T-cell (primary cell): ENCODE data around the gene ADAMTS12. TPM values are rescaled to one million over a fixed set of nuclear protein-coding genes. Genes with fewer than 3 reads are reported as not detected.

Experiments used
- ATAC-seq, 4 experiments: fragments of 200-7000 bp in 3 of 4; fragments of 150-1000 bp in 1 of 4; cut with Tn5 transposase; replicated peaks in 1 of 4; 1 replicate in 3 of 4; 2 replicates in 1 of 4; pipeline ENCODE4 v1.10.0; 2021; ENCODE audit warnings: moderate library complexity in 3 of 4, mild to moderate bottlenecking in 2 of 4, moderate number of reproducible peaks in 1 of 4
- CTCF ChIA-PET, 2 donors: fragments of 300-600 bp; sonication (Branson Sonifier 250); formaldehyde crosslinking; loops; one replicate each; lab custom pipeline; 2022; ENCODE audit warnings: antibody characterized with exemption in 2 of 2; lab: Charles Lee
- POLR2A ChIA-PET, 2 donors: fragments of 300-600 bp; sonication (Branson Sonifier 250); formaldehyde crosslinking; loops; one replicate each; lab custom pipeline; 2022; ENCODE audit warnings: antibody characterized with exemption in 2 of 2; lab: Charles Lee
- DNase-seq, 35 experiments: peaks; one replicate each; pipeline versions ENCODE4 v3.0.0 to v3.0.0-alpha.2; 2013 to 2023
- H3K27ac ChIP-seq: one replicate; pipeline ENCODE4 v1.5.1; 2013; ENCODE audit warnings: low read length
- H3K27me3 ChIP-seq, 2 experiments: replicated peaks in 1 of 2; 1 replicate in 1 of 2; 2 replicates in 1 of 2; pipeline versions ENCODE4 v1.6.1 to v1.7.0; 2013; ENCODE audit warnings: low read length in 1 of 2, mixed read lengths in 1 of 2; ENCODE audit not compliant: control insufficient read depth in 2 of 2, insufficient read depth in 2 of 2; ENCODE audit errors: extremely low read depth in 1 of 2
- H3K36me3 ChIP-seq, 2 donors: 1 replicate in 1 of 2; 2 replicates in 1 of 2; pipeline versions ENCODE4 v1.6.1 to v1.7.0; 2013; ENCODE audit warnings: low read length in 1 of 2; ENCODE audit not compliant: control insufficient read depth in 2 of 2, insufficient read depth in 1 of 2; ENCODE audit errors: extremely low read depth in 1 of 2
- H3K4me1 ChIP-seq, 2 experiments: 1 replicate in 1 of 2; 2 replicates in 1 of 2; pipeline versions ENCODE4 v1.6.1 to v1.7.0; 2013; ENCODE audit warnings: low read length in 2 of 2, mixed read lengths in 1 of 2; ENCODE audit not compliant: insufficient read depth in 2 of 2, control insufficient read depth in 1 of 2; ENCODE audit errors: extremely low read depth in 1 of 2
- H3K4me3 ChIP-seq, 2 donors: 1 replicate in 1 of 2; 2 replicates in 1 of 2; pipeline versions ENCODE4 v1.5.1 to v1.7.0; 2013; ENCODE audit warnings: mild to moderate bottlenecking in 2 of 2, low read length in 1 of 2, moderate library complexity in 1 of 2; ENCODE audit not compliant: control insufficient read depth in 1 of 2; ENCODE audit errors: extremely low read depth in 1 of 2
- H3K9me3 ChIP-seq: 2 replicates; pipeline ENCODE4 v1.7.0; 2013
- H3K27ac Mint-ChIP-seq, 2 donors: one replicate each; pipeline ENCODE4 v1.8.0; 2020 to 2021; ENCODE audit warnings: mild to moderate bottlenecking in 2 of 2, mixed read lengths in 2 of 2
- H3K27me3 Mint-ChIP-seq, 2 donors: one replicate each; pipeline ENCODE4 v1.8.0; 2021 to 2022; ENCODE audit warnings: mixed read lengths in 2 of 2
- H3K36me3 Mint-ChIP-seq: one replicate; pipeline ENCODE4 v1.8.0; 2021; ENCODE audit warnings: mixed read lengths
- H3K4me1 Mint-ChIP-seq, 3 donors: one replicate each; pipeline ENCODE4 v1.8.0; 2020 to 2022; ENCODE audit warnings: mixed read lengths in 3 of 3, mild to moderate bottlenecking in 1 of 3
- H3K4me3 Mint-ChIP-seq, 3 donors: one replicate each; pipeline ENCODE4 v1.8.0; 2020 to 2022; ENCODE audit warnings: mild to moderate bottlenecking in 3 of 3, mixed read lengths in 3 of 3, moderate library complexity in 3 of 3
- H3K9me3 Mint-ChIP-seq, 3 donors: one replicate each; pipeline ENCODE4 v1.8.0; 2020 to 2022; ENCODE audit warnings: mixed read lengths in 3 of 3
- WGBS: methylation state at CpG from one replicate; pipeline ENCODE4 v1.1.5; 2013; ENCODE audit warnings: missing lambda C conversion rate; ENCODE audit not compliant: insufficient coverage; 5-methylcytosine and 5-hydroxymethylcytosine counted together
- total RNA-seq, 35 experiments: library from RNA in 6 of 35; stranded (reverse) in 6 of 35; fragments of 120-200 nt in 1 of 35; gene quantifications; one replicate each; pipeline versions ENCODE4 v1.2.1 to v1.2.4 and lab custom pipeline; 2013 to 2026

Gene ADAMTS12
- total RNA-seq, 5 donors from 2014 or later (not counting 1 experiment from before 2014, with no cell fraction given), result 0.03 TPM; not detected in 4

DNA sequence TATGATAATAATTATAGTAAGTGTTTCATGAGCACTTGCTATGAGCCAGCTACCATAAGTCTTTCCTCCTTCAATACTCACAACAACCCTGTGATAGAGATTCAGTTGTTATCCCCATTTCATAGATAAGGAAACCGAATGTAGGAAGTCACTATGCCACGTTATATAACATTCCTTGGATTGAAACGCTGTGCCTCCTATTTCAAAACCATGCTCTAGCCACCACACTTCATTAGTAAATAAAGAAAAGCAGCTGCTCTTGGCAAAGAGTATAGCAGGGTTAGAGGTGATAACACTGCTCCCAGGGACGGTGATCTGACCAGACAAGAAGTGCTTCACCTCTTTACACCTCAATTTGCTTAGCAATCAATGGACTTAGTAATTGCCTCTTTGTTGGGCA is 5.5 kb downstream of the ADAMTS12 start:
- ChIA-PET POLR2A (no interaction called here), CTCF (no interaction called here)
- Histone ChIP-seq H3K36me3 (no peaks in the 10 kb centered on the region), H3K4me3 (no peak overlapping the region), H3K4me1 (no peaks in the 10 kb centered on the region), H3K27me3 (peaks cover 0 to 15% of the 10 kb centered on the region in 2 experiments), H3K27ac (no peak overlapping the region), H3K9me3 (no peaks in the 10 kb centered on the region)
- Mint-ChIP-seq H3K36me3 (no peaks in the 10 kb centered on the region), H3K27me3 (peaks cover 15 to 25% of the 10 kb centered on the region in 2 donors), H3K27ac (no peak overlapping the region), H3K9me3 (no peaks in the 10 kb centered on the region), H3K4me3 (no peak overlapping the region), H3K4me1 (peaks cover under 1 to 4% (median 3%) of the 10 kb centered on the region in 3 donors)
- no peak for ATAC-seq
- 80% methylated on average over 2 of the region's 4 CpGs for WGBS
- DNase-seq, result no peak

DNA sequence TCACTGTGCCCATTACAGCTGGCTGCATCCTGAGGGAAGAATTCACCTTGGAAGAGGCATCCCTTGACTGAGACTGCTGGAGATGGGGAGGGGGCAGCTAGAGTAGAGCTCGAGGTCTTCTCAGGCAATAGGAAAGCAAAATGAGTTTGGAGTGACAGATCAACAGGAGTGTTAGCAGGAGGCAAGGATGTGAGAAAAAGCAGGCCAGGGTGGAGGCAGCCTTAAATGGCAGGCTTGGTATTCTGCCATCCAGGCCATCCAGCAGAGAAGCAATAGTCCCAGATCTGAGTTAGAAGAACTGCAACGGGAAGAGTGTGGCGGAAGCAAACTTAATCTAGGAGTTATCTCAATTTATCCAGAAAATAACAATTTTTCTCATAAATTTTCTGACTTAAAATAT is 6.1 kb downstream of the ADAMTS12 start:
- Histone ChIP-seq H3K9me3 (no peaks in the 10 kb centered on the region), H3K27ac (no peak overlapping the region), H3K36me3 (no peaks in the 10 kb centered on the region), H3K4me3 (no peak overlapping the region), H3K4me1 (no peaks in the 10 kb centered on the region), H3K27me3 (peaks cover 0 to 13% of the 10 kb centered on the region in 2 experiments)
- Mint-ChIP-seq H3K36me3 (no peaks in the 10 kb centered on the region), H3K4me3 (no peak overlapping the region), H3K27ac (no peak overlapping the region), H3K9me3 (no peaks in the 10 kb centered on the region), H3K4me1 (no peaks in the 10 kb centered on the region), H3K27me3 (peaks cover 9 to 19% of the 10 kb centered on the region in 2 donors)
- ATAC-seq, result no peak
- ChIA-PET POLR2A (no interaction called here), CTCF (no interaction called here)
- 25% methylated on average over 1 of the region's 3 CpGs for WGBS
- no peak for DNase-seq

GRCh38 chr5:33883482-33883881 is 8.3 kb downstream of the ADAMTS12 start:
- Histone ChIP-seq H3K27me3 (peaks cover 0 to 10% of the 10 kb centered on the region in 2 experiments), H3K36me3 (no peaks in the 10 kb centered on the region), H3K4me3 (no peak overlapping the region), H3K9me3 (no peaks in the 10 kb centered on the region), H3K27ac (no peak overlapping the region), H3K4me1 (no peaks in the 10 kb centered on the region)
- DNase-seq, result no peak
- POLR2A ChIA-PET, result no interaction called here
- H3K27ac Mint-ChIP-seq, result no peak overlapping the region
- WGBS, result no CpG with 5 or more reads among the region's 3 CpGs
- H3K9me3 Mint-ChIP-seq, result no peaks in the 10 kb centered on the region
- H3K4me1 Mint-ChIP-seq, result no peaks in the 10 kb centered on the region
- no peaks in the 10 kb centered on the region for H3K36me3 Mint-ChIP-seq
- no peak for ATAC-seq
- H3K4me3 Mint-ChIP-seq, result no peak overlapping the region
- H3K27me3 Mint-ChIP-seq, result peaks cover 2 to 6% of the 10 kb centered on the region in 2 donors
- CTCF ChIA-PET, result interaction anchor here in 1 of 2 donors (0.6 kb wide), 1 partner anchor 12 kb away, joined by 3 read pairs; no protein-coding TSS in a partner anchor

DNA sequence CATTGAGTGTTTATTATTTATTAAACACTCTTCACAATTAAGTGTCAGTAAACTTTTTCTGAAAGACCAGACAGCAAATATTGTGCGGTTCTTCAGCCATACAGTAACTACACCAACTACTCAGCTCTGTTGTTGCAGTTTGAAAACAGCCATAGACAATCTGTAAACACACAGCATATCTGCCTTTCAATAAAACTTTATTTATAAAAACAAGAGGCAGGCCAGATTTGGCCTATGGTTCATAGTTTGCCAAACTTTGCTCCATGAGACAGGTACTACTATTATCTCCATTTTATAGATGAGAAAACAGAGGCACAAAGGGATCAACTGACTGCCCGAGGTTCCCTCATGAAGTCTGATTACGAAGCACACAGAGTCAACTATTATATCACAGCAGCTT is 11.5 kb downstream of the ADAMTS12 start:
- Mint-ChIP-seq H3K4me3 (no peak overlapping the region), H3K4me1 (no peaks in the 10 kb centered on the region), H3K27ac (no peak overlapping the region), H3K36me3 (no peaks in the 10 kb centered on the region), H3K27me3 (peaks cover 4 to 5% of the 10 kb centered on the region in 2 donors), H3K9me3 (peaks cover 3 to 9% (median 3%) of the 10 kb centered on the region in 3 donors)
- H3K4me1 ChIP-seq, result no peaks in the 10 kb centered on the region
- no peak overlapping the region for H3K27ac ChIP-seq
- DNase-seq (no peak), ATAC-seq (no peak)
- H3K27me3 ChIP-seq, result peaks cover 0 to 8% of the 10 kb centered on the region in 2 experiments
- CTCF ChIA-PET, result no interaction called here
- POLR2A ChIA-PET, result no interaction called here
- no peaks in the 10 kb centered on the region for H3K9me3 ChIP-seq
- H3K4me3 ChIP-seq, result no peak overlapping the region
- 74% methylated on average over 3 of the region's 3 CpGs for WGBS
- no peaks in the 10 kb centered on the region for H3K36me3 ChIP-seq

DNA sequence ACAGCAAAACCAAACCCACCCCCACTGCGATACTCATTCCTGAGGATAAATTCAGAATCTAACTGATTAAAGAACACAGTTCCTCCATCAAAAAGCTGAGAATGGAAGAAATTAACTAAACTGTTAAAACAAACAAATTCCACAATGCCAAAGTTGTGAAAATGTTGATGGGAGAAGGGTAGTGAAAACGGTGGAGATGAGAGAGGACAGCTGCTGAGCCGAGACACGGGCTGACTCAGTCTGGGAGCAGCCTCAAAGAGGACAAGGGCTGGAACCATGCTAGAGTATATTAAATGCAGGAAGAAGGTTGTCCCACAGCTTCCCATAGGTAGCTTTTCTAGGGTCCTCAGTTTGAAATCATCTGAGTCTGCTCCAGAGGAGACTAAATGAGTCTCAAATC is 14.3 kb downstream of the ADAMTS12 start:
- POLR2A ChIA-PET, result no interaction called here
- DNase-seq (no peak), ATAC-seq (no peak)
- Mint-ChIP-seq H3K4me1 (no peaks in the 10 kb centered on the region), H3K36me3 (no peaks in the 10 kb centered on the region), H3K4me3 (no peak overlapping the region), H3K27me3 (peaks cover 0 to 1% of the 10 kb centered on the region in 2 donors), H3K27ac (no peak overlapping the region), H3K9me3 (peaks cover 3 to 15% (median 3%) of the 10 kb centered on the region in 3 donors)
- no peaks in the 10 kb centered on the region for H3K27me3 ChIP-seq
- no peak overlapping the region for H3K27ac ChIP-seq
- CTCF ChIA-PET, result interaction anchor here in 1 of 2 donors (1.4 kb wide), 1 partner anchor 10 kb away, joined by 3 read pairs; no protein-coding TSS in a partner anchor
- no peaks in the 10 kb centered on the region for H3K4me1 ChIP-seq
- H3K36me3 ChIP-seq, result no peaks in the 10 kb centered on the region
- no peak overlapping the region for H3K4me3 ChIP-seq
- H3K9me3 ChIP-seq, result no peaks in the 10 kb centered on the region
- WGBS, result 83% methylated on average over 2 of the region's 4 CpGs

DNA sequence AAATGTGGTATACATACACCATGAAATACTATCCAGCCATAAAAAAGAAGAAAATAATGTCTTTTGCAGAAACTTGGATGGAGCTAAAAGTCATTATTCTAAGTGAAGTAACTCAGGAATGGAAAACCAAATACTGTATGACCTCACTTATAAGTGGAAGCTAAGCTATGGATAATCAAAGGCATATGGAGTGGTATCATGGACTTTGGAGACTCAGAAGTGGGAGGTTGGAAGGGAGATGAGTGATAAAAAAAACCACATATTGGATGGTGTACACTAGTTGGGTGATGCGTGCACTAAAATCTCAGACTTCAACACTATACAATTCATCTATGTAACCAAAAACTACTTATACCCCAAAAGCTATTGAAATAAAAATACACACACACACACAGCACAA is 24.5 kb downstream of the ADAMTS12 start:
- peaks cover 7 to 38% (median 23%) of the 10 kb centered on the region in 3 donors for H3K9me3 Mint-ChIP-seq
- H3K27me3 Mint-ChIP-seq, result peaks cover 0 to 3% of the 10 kb centered on the region in 2 donors
- H3K36me3 Mint-ChIP-seq, result no peaks in the 10 kb centered on the region
- H3K4me3 Mint-ChIP-seq, result no peak overlapping the region
- no peak overlapping the region for H3K27ac ChIP-seq
- no peaks in the 10 kb centered on the region for H3K36me3 ChIP-seq
- H3K27ac Mint-ChIP-seq, result no peak overlapping the region
- H3K4me3 ChIP-seq, result no peak overlapping the region
- WGBS, result no CpG with 5 or more reads among the region's 1 CpG
- CTCF ChIA-PET, result no interaction called here
- peaks cover 0 to 1% (median 0%) of the 10 kb centered on the region in 3 donors for H3K4me1 Mint-ChIP-seq
- no peaks in the 10 kb centered on the region for H3K4me1 ChIP-seq
- ATAC-seq, result no peak
- DNase-seq, result no peak
- POLR2A ChIA-PET, result no interaction called here
- no peaks in the 10 kb centered on the region for H3K27me3 ChIP-seq
- no peaks in the 10 kb centered on the region for H3K9me3 ChIP-seq
